HG03097 (cell line): ENCODE data around the gene CACNA1F.

Experiments used
- ATAC-seq: cut with Tn5 transposase; IDR thresholded peaks from one replicate; pipeline ENCODE4 v1.9.1; 2021; ENCODE audit not compliant: unreplicated experiment, low FRiP score

The CACNA1F gene

DNA sequence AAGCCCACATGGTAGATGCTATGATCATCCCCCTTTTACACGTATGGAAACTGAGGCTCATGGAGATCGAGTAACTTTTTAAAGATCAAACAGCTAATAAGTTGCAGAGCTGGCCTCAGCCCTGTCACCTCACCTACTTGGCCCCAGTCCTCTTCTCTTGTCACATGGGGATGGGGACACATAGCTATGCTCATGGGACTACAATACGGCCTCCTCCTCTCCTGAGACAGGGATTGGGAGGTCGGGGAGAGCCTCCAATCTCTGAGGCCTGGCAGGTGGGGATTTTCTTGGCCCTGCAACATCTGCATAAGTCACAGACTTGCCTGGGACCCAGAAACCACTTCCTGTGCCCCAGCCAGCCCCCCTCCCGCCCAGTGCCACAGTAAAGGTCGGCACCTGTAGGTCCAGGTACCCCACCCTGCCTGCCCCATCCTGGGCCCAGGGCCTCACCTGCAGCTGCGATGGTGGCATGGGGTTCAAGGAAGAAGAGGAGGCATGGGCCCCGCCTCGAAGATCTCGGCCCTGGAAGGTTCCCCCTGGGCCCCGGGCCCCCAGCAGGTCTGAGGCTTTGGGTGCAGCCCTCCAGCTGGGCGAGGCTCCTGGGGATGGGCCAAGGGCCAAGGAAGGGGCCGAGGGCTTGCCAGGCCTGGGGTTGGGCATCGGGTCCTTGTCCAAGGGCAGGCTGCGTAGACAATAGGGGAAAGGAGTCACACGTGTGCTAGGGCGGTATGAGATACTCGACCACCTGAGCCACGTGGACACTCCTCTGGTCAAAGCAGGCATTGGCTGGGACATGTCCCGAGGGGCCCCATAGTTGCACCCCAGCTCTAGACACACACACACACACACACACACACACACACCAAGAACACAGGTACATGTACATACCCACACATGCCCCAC, 25.0 kb upstream of the CACNA1F start:
- ATAC-seq: no peak

GRCh38 chrX:49257074-49257790, 24.1 kb upstream of the CACNA1F start:
- no peak for ATAC-seq

GRCh38 chrX:49256268-49256995, 23.3 kb upstream of the CACNA1F start:
- no peak for ATAC-seq

GRCh38 chrX:49254639-49255038, 21.5 kb upstream of the CACNA1F start:
- no peak for ATAC-seq

DNA sequence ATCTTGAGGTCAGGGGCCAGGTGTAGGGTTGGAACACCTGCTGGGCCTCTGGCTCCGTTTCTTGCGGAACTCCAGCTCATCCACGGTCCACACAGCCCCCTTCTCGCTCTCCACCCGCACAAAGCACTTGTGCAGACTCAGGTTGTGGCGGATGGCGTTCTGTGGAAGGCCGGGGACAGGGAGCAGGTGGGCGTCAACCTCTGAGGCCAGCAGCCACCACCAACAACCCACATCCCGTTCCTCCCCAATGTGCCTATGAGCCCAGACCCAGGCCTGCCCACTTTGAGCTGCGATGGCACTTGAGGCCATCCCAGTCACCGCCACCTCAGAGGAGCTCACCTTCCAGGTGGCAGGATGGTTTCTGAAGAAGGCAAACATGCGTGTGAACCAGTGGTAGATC, 18.2 kb upstream of the CACNA1F start:
- ATAC-seq: no peak

GRCh38 chrX:49250578-49250977, 17.4 kb upstream of the CACNA1F start:
- ATAC-seq: no peak

DNA sequence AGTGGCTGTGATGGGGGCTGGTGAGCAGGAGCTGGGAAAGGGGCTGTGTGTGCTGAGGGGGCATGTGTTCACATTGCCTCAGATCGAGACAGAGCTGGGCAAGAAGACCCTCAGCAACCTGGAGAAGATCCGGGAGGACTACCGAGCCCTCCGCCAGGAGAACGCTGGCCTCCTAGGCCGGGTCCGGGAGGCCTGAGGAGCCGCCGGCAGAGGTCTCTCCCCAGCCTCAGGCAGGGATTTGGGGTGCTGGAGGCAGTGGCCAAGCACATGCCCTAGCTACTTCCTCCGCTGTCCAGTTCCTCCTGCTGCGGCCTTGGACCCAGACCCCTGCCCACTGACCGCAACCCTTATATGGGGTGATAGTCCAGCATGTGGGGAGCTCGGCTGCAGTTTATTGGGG, 16.9 kb upstream of the CACNA1F start:
- no peak for ATAC-seq

DNA sequence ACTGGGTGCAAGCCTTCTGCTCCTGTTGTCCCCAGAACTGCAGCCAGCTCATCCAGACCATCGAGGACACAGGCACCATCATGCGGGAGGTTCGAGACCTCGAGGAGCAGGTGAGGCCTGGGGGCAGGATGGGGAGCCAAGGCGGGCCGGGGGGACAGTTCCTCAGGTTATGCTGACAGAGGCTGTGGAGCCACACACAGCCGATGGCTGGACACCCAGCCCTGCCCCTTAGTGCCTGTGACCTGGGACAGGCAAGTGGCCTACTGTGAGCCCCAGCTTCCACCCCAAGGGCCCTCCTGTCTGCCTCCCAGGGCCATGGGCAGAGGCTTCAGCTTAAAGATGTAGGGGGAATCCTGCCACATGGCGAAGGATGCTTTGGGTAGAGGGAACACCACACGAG, 16.5 kb upstream of the CACNA1F start:
- ATAC-seq: no peak

DNA sequence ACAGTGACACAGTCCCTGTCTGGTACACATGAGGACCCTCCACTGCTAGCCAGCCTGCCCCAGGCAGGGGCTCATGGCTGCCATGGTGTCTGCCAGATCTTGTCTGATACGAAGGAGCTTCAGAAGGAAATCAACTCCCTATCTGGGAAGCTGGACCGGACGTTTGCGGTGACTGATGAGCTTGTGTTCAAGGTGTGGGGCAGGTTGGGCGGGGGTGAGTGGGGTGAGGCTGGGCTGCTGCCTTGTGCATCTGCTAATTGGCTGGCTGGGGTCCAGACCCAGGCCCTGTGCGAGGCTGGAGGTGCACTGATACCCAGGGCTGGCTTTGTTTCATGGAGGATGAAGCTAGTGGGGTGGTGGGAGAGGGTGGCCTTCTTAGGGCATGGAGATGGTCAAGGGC, 15.9 kb upstream of the CACNA1F start:
- ATAC-seq: no peak

DNA sequence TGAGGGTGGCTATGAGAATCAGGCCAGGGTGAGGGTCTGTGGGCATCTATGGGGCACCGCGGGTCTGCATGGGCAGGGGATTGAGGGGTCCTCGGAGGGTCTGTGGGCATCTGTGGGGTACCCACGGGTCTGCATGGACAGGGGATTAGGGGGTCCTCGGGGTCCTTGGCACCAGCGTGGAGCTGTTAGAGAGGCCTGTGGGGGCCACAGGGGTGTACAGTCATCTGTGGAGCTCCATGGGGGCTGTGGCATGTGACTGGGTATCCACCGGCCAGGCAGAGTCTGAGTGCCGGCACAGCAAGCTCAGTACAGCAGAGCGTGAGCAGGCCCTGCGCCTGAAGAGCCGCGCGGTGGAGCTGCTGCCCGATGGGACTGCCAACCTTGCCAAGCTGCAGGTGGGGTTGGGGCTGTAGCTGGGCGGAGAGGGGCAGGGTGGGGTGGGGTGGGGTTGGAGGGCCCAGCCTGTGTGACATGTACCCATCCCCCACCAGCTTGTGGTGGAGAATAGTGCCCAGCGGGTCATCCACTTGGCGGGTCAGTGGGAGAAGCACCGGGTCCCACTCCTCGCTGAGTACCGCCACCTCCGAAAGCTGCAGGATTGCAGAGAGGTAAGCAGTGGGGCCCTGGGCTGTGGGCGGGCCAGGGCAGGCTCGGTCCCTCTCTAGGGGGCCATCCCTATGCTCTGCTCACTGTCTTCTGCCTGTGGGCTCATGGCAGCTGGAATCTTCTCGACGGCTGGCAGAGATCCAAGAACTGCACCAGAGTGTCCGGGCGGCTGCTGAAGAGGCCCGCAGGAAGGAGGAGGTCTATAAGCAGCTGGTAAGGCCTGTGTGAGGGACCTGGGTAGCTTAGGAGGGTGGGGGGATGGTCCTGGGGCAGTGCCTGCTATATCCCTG, 15.0 kb upstream of the CACNA1F start:
- ATAC-seq: no peak

DNA sequence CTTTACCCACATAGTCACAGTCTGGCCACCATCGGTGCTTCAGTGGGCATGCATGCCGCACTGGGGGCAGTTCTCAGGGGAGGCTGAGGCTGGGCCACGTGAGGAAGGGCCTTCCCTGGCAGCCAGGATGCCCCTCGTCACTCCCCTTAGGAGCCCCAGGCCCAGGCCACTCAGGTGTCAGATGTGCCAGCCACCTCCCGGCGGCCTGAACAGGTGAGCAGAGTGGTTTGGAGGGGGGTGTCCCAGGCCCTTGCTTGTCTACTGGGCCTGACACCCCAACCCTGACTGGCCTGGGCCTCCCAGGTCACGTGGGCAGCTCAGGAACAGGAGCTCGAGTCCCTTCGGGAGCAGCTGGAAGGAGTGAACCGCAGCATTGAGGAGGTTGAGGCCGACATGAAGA, 14.2 kb upstream of the CACNA1F start:
- ATAC-seq: no peak

DNA sequence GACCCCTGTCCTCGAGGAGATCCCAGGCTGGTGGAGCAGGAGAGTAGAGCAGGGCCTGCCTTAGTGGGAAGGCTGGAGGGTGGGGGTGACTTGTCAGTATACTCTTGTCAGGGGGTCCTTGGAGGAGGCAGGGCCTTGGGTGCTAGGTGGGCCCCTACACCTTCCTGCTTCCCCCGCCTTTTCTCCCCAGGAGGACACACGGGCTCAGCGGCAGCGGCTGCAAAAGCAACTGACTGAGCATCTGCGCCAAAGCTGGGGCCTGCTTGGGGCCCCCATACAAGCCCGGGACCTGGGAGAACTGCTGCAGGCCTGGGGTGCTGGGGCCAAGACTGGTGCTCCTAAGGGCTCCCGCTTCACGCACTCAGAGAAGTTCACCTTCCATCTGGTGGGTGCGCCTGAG, 13.4 kb upstream of the CACNA1F start:
- no peak for ATAC-seq

DNA sequence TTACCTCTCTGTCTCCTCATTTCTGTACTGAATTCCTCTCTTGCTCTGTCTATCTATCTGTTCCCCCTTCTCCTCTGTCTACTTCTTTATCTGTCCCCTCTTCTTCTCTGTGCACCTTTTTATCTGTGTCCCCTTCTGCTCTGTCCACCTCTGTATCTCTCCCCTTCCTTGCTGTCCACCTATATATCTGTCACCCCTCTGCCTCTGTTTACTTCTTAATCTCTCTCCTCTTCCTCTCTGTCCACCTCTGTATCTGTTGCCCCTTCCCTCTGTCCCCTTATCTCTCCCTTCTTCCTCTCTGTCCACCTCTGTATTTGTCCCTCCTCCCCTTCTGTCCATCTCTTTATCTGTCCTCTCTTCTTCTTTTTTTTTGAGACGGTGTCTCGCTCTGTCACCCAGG, 11.1 kb upstream of the CACNA1F start:
- ATAC-seq: no peak

GRCh38 chrX:49243166-49243565, 10.0 kb upstream of the CACNA1F start:
- ATAC-seq: no peak

DNA sequence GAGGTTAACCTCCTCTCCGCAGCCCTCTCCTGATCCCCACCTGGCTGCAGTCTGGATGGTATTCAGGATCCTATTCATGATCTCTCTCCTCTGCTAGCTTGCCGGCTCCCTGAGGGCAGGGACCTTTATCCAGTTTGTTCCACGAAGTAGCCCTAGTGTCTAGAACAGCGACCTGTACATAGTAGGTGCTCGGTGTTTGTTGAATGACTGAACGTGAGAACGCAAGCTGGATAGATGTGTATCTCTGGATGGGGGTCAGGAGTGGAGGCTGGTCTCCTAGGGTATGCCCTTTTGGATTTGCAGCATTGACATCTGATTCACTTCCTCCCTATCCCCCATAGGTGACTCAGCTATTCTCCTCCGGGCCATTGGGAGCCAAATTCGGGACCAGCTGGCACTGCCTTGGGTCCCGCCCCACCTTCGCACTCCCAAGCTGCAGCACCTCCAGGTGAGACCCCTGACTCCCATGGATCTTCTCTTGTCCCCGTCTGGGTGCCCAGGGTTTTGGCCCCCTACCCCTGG, 9.5 kb upstream of the CACNA1F start:
- no peak for ATAC-seq

GRCh38 chrX:49238735-49239134, 5.6 kb upstream of the CACNA1F start:
- ATAC-seq: no peak

GRCh38 chrX:49237060-49237459, 3.9 kb upstream of the CACNA1F start:
- no peak for ATAC-seq

GRCh38 chrX:49233887-49234555, 881 bp upstream of the CACNA1F start:
- ATAC-seq: no peak

DNA sequence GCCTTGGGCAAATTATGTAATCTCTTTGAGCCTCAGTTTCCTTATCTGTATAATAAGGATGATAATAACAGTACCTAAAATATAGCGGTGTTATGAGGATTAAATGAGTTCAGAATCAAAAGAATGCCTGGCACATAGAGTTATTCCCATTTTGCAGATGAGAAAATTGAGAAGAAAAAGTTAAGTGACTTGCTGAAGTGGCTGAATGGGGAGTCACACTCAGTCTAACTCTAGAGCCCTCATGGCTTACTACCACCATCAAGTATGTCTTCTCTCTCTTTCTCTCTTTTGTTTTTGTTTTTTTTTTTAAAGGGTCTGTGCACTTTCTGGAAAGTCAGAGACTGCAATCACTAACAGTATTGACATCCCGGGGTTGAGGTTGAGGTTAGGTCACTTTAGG, 615 bp downstream of the CACNA1F start:
- no peak for ATAC-seq
